Astrocyte of the hippocampus (primary cell): ENCODE measurements around the gene KLHL21.
"Not testable (repeated sequence)": the region's sequence is repeated elsewhere in the genome, so short reads cannot be mapped to it uniquely, and the experiment has no call there.

Experiments
- DNase-seq: peaks from one replicate; pipeline ENCODE4 v3.0.0; 2011; ENCODE audit warnings: low read depth, low spot score

KLHL21 gene

GRCh38 chr1:6600410-6601048 is 2.1 kb downstream of the KLHL21 start:
- DNase-seq, result peak; percentile 45

- DNase-seq, result not testable (repeated sequence)
Measured at GRCh38 chr1:6599991-6600390, 2.7 kb downstream of the KLHL21 start.

- no peak for DNase-seq
Measured at GRCh38 chr1:6599141-6599975, 3.3 kb downstream of the KLHL21 start.

- no peak for DNase-seq
Measured at GRCh38 chr1:6597777-6598131, 4.9 kb downstream of the KLHL21 start.

- DNase-seq, result no peak
Measured at GRCh38 chr1:6596886-6597776, 5.5 kb downstream of the KLHL21 start.

GRCh38 chr1:6596351-6596750 is 6.3 kb downstream of the KLHL21 start:
- DNase-seq, result no peak

- DNase-seq, result no peak
Measured at GRCh38 chr1:6594977-6595740, 7.5 kb downstream of the KLHL21 start.

- DNase-seq, result no peak
Measured at GRCh38 chr1:6593810-6594209, 8.9 kb downstream of the KLHL21 start.

- no peak for DNase-seq
Measured at GRCh38 chr1:6592865-6593593, 9.6 kb downstream of the KLHL21 start.

GRCh38 chr1:6592441-6592840 is 10.2 kb downstream of the KLHL21 start:
- DNase-seq, result no peak

GRCh38 chr1:6591644-6592043 is 11.0 kb downstream of the KLHL21 start:
- DNase-seq, result no peak

GRCh38 chr1:6591222-6591621 is 11.4 kb downstream of the KLHL21 start:
- no peak for DNase-seq

- DNase-seq, result no peak
Measured at GRCh38 chr1:6590046-6590445, 12.6 kb downstream of the KLHL21 start.

- no peak for DNase-seq
Measured at GRCh38 chr1:6588893-6589520, 13.7 kb downstream of the KLHL21 start.

GRCh38 chr1:6588128-6588892 is 14.4 kb downstream of the KLHL21 start:
- DNase-seq, result no peak

- peak; percentile 60 for DNase-seq
Measured at GRCh38 chr1:6587261-6588005, 15.2 kb downstream of the KLHL21 start.

GRCh38 chr1:6586404-6586816 is 16.3 kb downstream of the KLHL21 start:
- DNase-seq, result no peak

GRCh38 chr1:6585841-6586240 is 16.8 kb downstream of the KLHL21 start:
- DNase-seq, result no peak
